Tibial artery (tissue), 4 donors: Measurements from ENCODE around the gene PSD4.

Experiments used
- DNase-seq, 2 donors: peaks; one replicate each; pipeline ENCODE4 v3.0.0-alpha.2; 2019
- H3K27ac ChIP-seq, 2 donors: fragments of 200-600 bp; sonication (generic) in 1 of 2; 1 replicate in 1 of 2; 2 replicates in 1 of 2; pipeline ENCODE4 v1.5.1; 2018 to 2019; ENCODE audit warnings: mild to moderate bottlenecking in 1 of 2
- H3K27me3 ChIP-seq, 2 donors: fragments of 200-600 bp; sonication (generic) in 1 of 2; one replicate each; pipeline versions ENCODE4 v1.5.1 to v1.6.0; 2016 to 2019
- H3K36me3 ChIP-seq, 3 donors: fragments of 200-600 bp; sonication (generic) in 2 of 3; one replicate each; pipeline ENCODE4 v1.5.1; 2016 to 2019; ENCODE audit warnings: mild to moderate bottlenecking in 2 of 3
- H3K4me1 ChIP-seq, 4 donors: fragments of 200-600 bp; sonication (generic) in 2 of 4; 1 replicate in 3 of 4; 2 replicates in 1 of 4; pipeline ENCODE4 v1.5.1; 2016 to 2019
- H3K4me3 ChIP-seq, 2 donors: fragments of 200-600 bp; sonication (generic) in 1 of 2; 1 replicate in 1 of 2; 2 replicates in 1 of 2; pipeline ENCODE4 v1.5.1; 2018 to 2019; ENCODE audit warnings: mild to moderate bottlenecking in 2 of 2
- H3K9me3 ChIP-seq, 3 donors: fragments of 200-600 bp; sonication (generic) in 1 of 3; one replicate each; pipeline ENCODE4 v1.5.1; 2016 to 2019
- intact Hi-C: fragments of 100-400 bp; cut with DNase I; formaldehyde crosslinking; loops from one replicate; pipeline ENCODE4 v1.15.0; 2023; ENCODE audit warnings: low total_unique reads
- TF ChIP-seq, protein P1 (sequence below), 2 experiments: fragments of 200-600 bp in 1 of 2; fragments of 450-650 bp in 1 of 2; IDR thresholded peaks; one replicate each; pipeline ENCODE4 v1.5.1; 2017 to 2019; ENCODE audit warnings: antibody characterized with exemption in 2 of 2, mild to moderate bottlenecking in 1 of 2, moderate library complexity in 1 of 2

Gene PSD4

GRCh38 chr2:113215056-113215455 lies 41.3 kb downstream of the PSD4 start:
- intact Hi-C loops = no loop called here
- Histone ChIP-seq H3K27ac (no peak overlapping the region), H3K36me3 (no peaks in the 10 kb centered on the region), H3K4me1 (peaks cover 0 to 30% (median 6%) of the 10 kb centered on the region in 4 donors), H3K9me3 (no peaks in the 10 kb centered on the region), H3K27me3 (peaks cover 0 to 3% of the 10 kb centered on the region in 2 donors), H3K4me3 (no peak overlapping the region)
- TF ChIP-seq, protein P1, sequence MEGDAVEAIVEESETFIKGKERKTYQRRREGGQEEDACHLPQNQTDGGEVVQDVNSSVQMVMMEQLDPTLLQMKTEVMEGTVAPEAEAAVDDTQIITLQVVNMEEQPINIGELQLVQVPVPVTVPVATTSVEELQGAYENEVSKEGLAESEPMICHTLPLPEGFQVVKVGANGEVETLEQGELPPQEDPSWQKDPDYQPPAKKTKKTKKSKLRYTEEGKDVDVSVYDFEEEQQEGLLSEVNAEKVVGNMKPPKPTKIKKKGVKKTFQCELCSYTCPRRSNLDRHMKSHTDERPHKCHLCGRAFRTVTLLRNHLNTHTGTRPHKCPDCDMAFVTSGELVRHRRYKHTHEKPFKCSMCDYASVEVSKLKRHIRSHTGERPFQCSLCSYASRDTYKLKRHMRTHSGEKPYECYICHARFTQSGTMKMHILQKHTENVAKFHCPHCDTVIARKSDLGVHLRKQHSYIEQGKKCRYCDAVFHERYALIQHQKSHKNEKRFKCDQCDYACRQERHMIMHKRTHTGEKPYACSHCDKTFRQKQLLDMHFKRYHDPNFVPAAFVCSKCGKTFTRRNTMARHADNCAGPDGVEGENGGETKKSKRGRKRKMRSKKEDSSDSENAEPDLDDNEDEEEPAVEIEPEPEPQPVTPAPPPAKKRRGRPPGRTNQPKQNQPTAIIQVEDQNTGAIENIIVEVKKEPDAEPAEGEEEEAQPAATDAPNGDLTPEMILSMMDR (IDR thresholded peaks at IDR 0.05) = no peak
- peak in 1 of 2 donors; percentile 50 for DNase-seq

- H3K27me3 ChIP-seq = no peaks in the 10 kb centered on the region
- intact Hi-C loops = no loop called here
- H3K9me3 ChIP-seq = no peaks in the 10 kb centered on the region
- DNase-seq = no peak
- H3K36me3 ChIP-seq = no peaks in the 10 kb centered on the region
- H3K4me1 ChIP-seq = peaks cover 0 to 30% (median 1%) of the 10 kb centered on the region in 4 donors
- no peak overlapping the region for H3K27ac ChIP-seq
- H3K4me3 ChIP-seq = no peak overlapping the region
- TF ChIP-seq, protein P1 (IDR thresholded peaks at IDR 0.05) = no peak
Observed at GRCh38 chr2:113216321-113216720, 42.5 kb downstream of the PSD4 start.

DNA sequence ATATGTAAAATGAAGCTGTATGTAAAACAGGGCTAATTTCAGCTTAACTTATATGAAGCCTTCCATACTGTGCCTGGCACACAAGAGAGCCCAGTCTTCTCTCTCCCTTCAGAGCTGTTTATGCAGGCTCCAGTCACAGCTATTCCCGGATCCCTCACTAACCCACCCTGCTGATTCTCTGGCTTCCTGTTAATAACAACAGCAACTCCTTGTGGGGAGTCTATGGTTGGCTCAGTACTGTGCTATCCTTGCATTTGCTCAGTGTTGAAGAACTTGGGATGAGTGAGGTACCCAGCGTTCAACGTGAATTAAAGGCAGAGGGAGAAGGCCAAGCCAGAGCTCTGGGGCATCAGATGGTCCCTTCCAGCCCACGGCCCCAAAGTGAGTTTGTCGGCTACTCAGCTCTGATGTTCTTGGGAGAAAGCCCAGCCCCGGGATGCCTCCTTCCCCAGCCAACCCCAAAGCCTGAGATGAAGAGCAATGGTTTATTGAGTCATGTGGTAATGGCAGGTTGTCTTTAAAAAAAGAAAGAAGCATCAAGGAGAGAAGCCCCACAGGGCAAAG lies 43.2 kb downstream of the PSD4 start:
- DNase-seq = peak in 1 of 2 donors; percentile 41
- intact Hi-C loops = no loop called here
- no peak overlapping the region for H3K4me3 ChIP-seq
- TF ChIP-seq, protein P1 (IDR thresholded peaks at IDR 0.05) = no peak
- H3K27ac ChIP-seq = no peak overlapping the region
- H3K9me3 ChIP-seq = no peaks in the 10 kb centered on the region
- H3K36me3 ChIP-seq = no peaks in the 10 kb centered on the region
- peaks cover 0 to 25% (median 0%) of the 10 kb centered on the region in 4 donors for H3K4me1 ChIP-seq
- no peaks in the 10 kb centered on the region for H3K27me3 ChIP-seq

DNA sequence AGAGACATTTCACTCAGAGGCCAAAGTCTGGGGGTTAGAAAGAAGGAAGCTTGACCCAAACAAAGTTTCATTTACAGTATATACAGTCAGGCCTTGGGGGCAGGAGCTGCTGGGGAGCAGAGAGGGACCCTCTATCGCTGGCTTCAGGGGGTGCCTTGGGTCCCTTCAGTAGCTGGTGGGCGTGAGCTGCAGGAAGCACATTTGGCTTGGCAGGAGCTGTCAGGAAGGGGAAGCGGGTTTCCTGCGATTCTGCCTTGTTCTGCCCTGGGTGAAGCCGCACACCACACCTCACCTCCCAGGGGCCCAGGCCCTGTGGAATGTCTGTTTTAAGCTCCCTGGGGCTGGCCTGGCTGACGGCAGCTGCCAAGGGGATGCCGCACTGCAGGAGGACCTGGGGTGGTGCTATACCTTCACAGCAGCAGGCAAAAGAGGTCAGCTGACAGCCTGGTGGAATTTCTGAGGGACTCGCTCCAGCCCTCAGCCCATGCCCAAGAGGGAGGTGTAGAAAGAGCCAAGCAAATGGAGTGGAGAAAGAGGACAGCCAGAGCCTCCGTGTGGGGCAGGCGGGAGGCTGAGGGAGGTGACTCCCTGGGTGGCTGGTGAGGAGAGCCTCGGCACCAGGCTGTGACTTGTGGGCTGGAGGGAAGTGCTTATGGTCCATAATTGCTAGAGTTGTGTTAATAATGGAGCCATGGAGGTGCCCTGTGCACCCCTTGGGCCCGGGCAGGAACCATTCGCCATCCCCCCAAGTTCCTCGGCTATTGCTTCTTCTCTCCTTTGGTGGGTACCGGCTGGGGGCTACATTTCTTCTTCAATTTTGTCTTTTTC lies 43.9 kb downstream of the PSD4 start:
- TF ChIP-seq, protein P1 (IDR thresholded peaks at IDR 0.05) = no peak
- no peak overlapping the region for H3K4me3 ChIP-seq
- H3K27ac ChIP-seq = no peak overlapping the region
- peaks cover 0 to 18% (median 0%) of the 10 kb centered on the region in 4 donors for H3K4me1 ChIP-seq
- intact Hi-C loops = no loop called here
- no peaks in the 10 kb centered on the region for H3K9me3 ChIP-seq
- H3K36me3 ChIP-seq = no peaks in the 10 kb centered on the region
- H3K27me3 ChIP-seq = no peaks in the 10 kb centered on the region
- peak in 1 of 2 donors; percentile 54 for DNase-seq

- Histone ChIP-seq H3K27ac (no peak overlapping the region), H3K4me3 (no peak overlapping the region), H3K36me3 (no peaks in the 10 kb centered on the region), H3K9me3 (no peaks in the 10 kb centered on the region), H3K4me1 (peaks cover 0 to 17% (median 0%) of the 10 kb centered on the region in 4 donors), H3K27me3 (no peaks in the 10 kb centered on the region)
- DNase-seq = peak; percentile 43 to 65
- intact Hi-C loops = no loop called here
- TF ChIP-seq, protein P1 (IDR thresholded peaks at IDR 0.05) = no peak
Observed at GRCh38 chr2:113218283-113219091, 44.7 kb downstream of the PSD4 start.
